Breast epithelium (tissue), 4 donors: ENCODE data around the gene SCRT2. TPM values are rescaled to one million over a fixed set of nuclear protein-coding genes. Genes with fewer than 3 reads are reported as not detected.

Source experiments
- DNase-seq, 2 donors: peaks; one replicate each; pipeline ENCODE4 v3.0.0-alpha.2; 2019; ENCODE audit warnings: low spot score in 2 of 2
- H3K27ac ChIP-seq, 2 donors: fragments of 200-600 bp; sonication (generic) in 1 of 2; one replicate each; pipeline ENCODE4 v1.5.1; 2016 to 2019; ENCODE audit warnings: mild to moderate bottlenecking in 1 of 2
- H3K27me3 ChIP-seq, 2 donors: fragments of 200-600 bp; sonication (generic) in 1 of 2; one replicate each; pipeline versions ENCODE4 v1.5.1 to v1.6.0; 2017 to 2019; ENCODE audit warnings: control low read depth in 1 of 2, mild to moderate bottlenecking in 1 of 2
- H3K36me3 ChIP-seq: fragments of 200-600 bp; one replicate; pipeline ENCODE4 v1.5.1; 2019
- H3K4me1 ChIP-seq, 2 donors: fragments of 200-600 bp; sonication (generic); one replicate each; pipeline ENCODE4 v1.5.1; 2016 to 2019; ENCODE audit warnings: control low read depth in 1 of 2
- H3K4me3 ChIP-seq, 3 donors: fragments of 200-600 bp; sonication (generic); 1 replicate in 2 of 3; 2 replicates in 1 of 3; pipeline ENCODE4 v1.5.1; 2016 to 2019; ENCODE audit warnings: mild to moderate bottlenecking in 3 of 3, moderate library complexity in 2 of 3
- H3K9me3 ChIP-seq, 2 donors: fragments of 200-600 bp; sonication (generic) in 1 of 2; one replicate each; pipeline ENCODE4 v1.5.1; 2016 to 2019; ENCODE audit warnings: control low read depth in 1 of 2
- CTCF ChIP-seq, 3 donors: fragments of 450-650 bp; IDR thresholded peaks; one replicate each; pipeline ENCODE4 v1.5.1; 2016 to 2017; ENCODE audit warnings: antibody characterized with exemption in 3 of 3, mild to moderate bottlenecking in 3 of 3, moderate library complexity in 3 of 3
- POLR2A ChIP-seq: fragments of 450-650 bp; IDR thresholded peaks from one replicate; pipeline ENCODE4 v1.6.1; 2016; ENCODE audit warnings: antibody characterized with exemption, mild to moderate bottlenecking, moderate library complexity
- POLR2AphosphoS5 ChIP-seq, 3 donors: sonication (generic); formaldehyde crosslinking; IDR thresholded peaks; one replicate each; pipeline ENCODE4 v1.6.1; 2017; ENCODE audit warnings: antibody characterized with exemption in 3 of 3
- intact Hi-C: fragments of 100-400 bp; cut with DNase I; formaldehyde crosslinking; loops from one replicate; pipeline ENCODE4 v1.15.1; 2023; ENCODE audit warnings: low total_unique reads
- total RNA-seq, 3 donors: library from RNA; depleted of rRNA; stranded (reverse); fragments of >200 nt; gene quantifications; one replicate each; pipeline ENCODE4 v1.1.0, GENCODE V29; 2016

The SCRT2 gene
- total RNA-seq, 3 donors from 2014 or later, result not detected

GRCh38 chr20:625360-625932 lies 50.2 kb downstream of the SCRT2 start:
- no peaks in the 10 kb centered on the region for H3K9me3 ChIP-seq
- H3K36me3 ChIP-seq, result no peaks in the 10 kb centered on the region
- intact Hi-C loops, result no loop called here
- no peaks in the 10 kb centered on the region for H3K4me1 ChIP-seq
- TF ChIP-seq POLR2AphosphoS5 (IDR thresholded peaks at IDR 0.05), result no peak
- no peak for TF ChIP-seq CTCF (IDR thresholded peaks at IDR 0.05)
- TF ChIP-seq POLR2A, result no peak
- no peak overlapping the region for H3K27ac ChIP-seq
- DNase-seq, result no peak
- H3K27me3 ChIP-seq, result peaks cover 0 to 22% of the 10 kb centered on the region in 2 donors
- no peak overlapping the region for H3K4me3 ChIP-seq

- Histone ChIP-seq H3K36me3 (no peaks in the 10 kb centered on the region), H3K27me3 (peaks cover 0 to 33% of the 10 kb centered on the region in 2 donors), H3K27ac (no peak overlapping the region), H3K9me3 (no peaks in the 10 kb centered on the region), H3K4me1 (no peaks in the 10 kb centered on the region), H3K4me3 (no peak overlapping the region)
- intact Hi-C loops, result no loop called here
- TF ChIP-seq POLR2AphosphoS5 (IDR thresholded peaks at IDR 0.05), result no peak
- TF ChIP-seq POLR2A, result no peak
- no peak for TF ChIP-seq CTCF (IDR thresholded peaks at IDR 0.05)
- no peak for DNase-seq
Observed at GRCh38 chr20:623704-624103, 51.9 kb downstream of the SCRT2 start.

- Histone ChIP-seq H3K36me3 (no peaks in the 10 kb centered on the region), H3K27ac (no peak overlapping the region), H3K4me3 (no peak overlapping the region), H3K9me3 (peaks cover 0 to 6% of the 10 kb centered on the region in 2 donors), H3K4me1 (no peaks in the 10 kb centered on the region), H3K27me3 (peaks cover 0 to 33% of the 10 kb centered on the region in 2 donors)
- no peak for TF ChIP-seq CTCF (IDR thresholded peaks at IDR 0.05)
- TF ChIP-seq POLR2A, result no peak
- no peak for TF ChIP-seq POLR2AphosphoS5 (IDR thresholded peaks at IDR 0.05)
- intact Hi-C loops, result no loop called here
- no peak for DNase-seq
Observed at GRCh38 chr20:623021-623420, 52.6 kb downstream of the SCRT2 start.

- H3K4me1 ChIP-seq, result no peaks in the 10 kb centered on the region
- DNase-seq, result no peak
- no peaks in the 10 kb centered on the region for H3K36me3 ChIP-seq
- no peak for TF ChIP-seq CTCF (IDR thresholded peaks at IDR 0.05)
- no peak for TF ChIP-seq POLR2A
- TF ChIP-seq POLR2AphosphoS5 (IDR thresholded peaks at IDR 0.05), result no peak
- H3K9me3 ChIP-seq, result peaks cover 3 to 8% of the 10 kb centered on the region in 2 donors
- no peak overlapping the region for H3K4me3 ChIP-seq
- H3K27me3 ChIP-seq, result peaks cover 0 to 33% of the 10 kb centered on the region in 2 donors
- intact Hi-C loops, result no loop called here
- H3K27ac ChIP-seq, result no peak overlapping the region
Observed at GRCh38 chr20:622161-622560, 53.4 kb downstream of the SCRT2 start.

GRCh38 chr20:621125-621756 lies 54.4 kb downstream of the SCRT2 start:
- Histone ChIP-seq H3K27ac (no peak overlapping the region), H3K27me3 (peaks cover 0 to 33% of the 10 kb centered on the region in 2 donors), H3K9me3 (peaks cover 3 to 8% of the 10 kb centered on the region in 2 donors), H3K4me1 (no peaks in the 10 kb centered on the region), H3K4me3 (no peak overlapping the region), H3K36me3 (no peaks in the 10 kb centered on the region)
- DNase-seq, result no peak
- TF ChIP-seq POLR2AphosphoS5 (IDR thresholded peaks at IDR 0.05), result no peak
- no peak for TF ChIP-seq CTCF (IDR thresholded peaks at IDR 0.05)
- TF ChIP-seq POLR2A, result no peak
- intact Hi-C loops, result no loop called here
